ENCODE measurements around the gene MVD. TPM values are rescaled to one million over a fixed set of nuclear protein-coding genes. Genes with fewer than 3 reads are reported as not detected.

MVD gene
- total RNA-seq, 1 donor from 2014 or later, result 59.0 TPM

- Mint-ChIP-seq H3K27me3 (no peaks in the 10 kb centered on the region), H3K27ac (no peak overlapping the region), H3K36me3 (peaks cover 5% of the 10 kb centered on the region), H3K9me3 (no peaks in the 10 kb centered on the region), H3K4me1 (ENCODE audit: unreplicated experiment) (no peaks in the 10 kb centered on the region), H3K4me3 (no peak overlapping the region)
- TF ChIP-seq CTCF (conservative IDR thresholded peaks at IDR 0.05), result no peak
- DNase-seq (ENCODE audit: extremely low spot score, unreplicated experiment), result no peak
Observed at GRCh38 chr16:88608076-88608475, 54.8 kb downstream of the MVD start.

- Mint-ChIP-seq H3K9me3 (no peaks in the 10 kb centered on the region), H3K27me3 (no peaks in the 10 kb centered on the region), H3K36me3 (peaks cover 12% of the 10 kb centered on the region), H3K4me1 (ENCODE audit: unreplicated experiment) (no peaks in the 10 kb centered on the region), H3K27ac (no peak overlapping the region), H3K4me3 (no peak overlapping the region)
- DNase-seq (ENCODE audit: extremely low spot score, unreplicated experiment), result no peak
- TF ChIP-seq CTCF (conservative IDR thresholded peaks at IDR 0.05), result no peak
Observed at GRCh38 chr16:88606148-88606757, 56.6 kb downstream of the MVD start.

DNA sequence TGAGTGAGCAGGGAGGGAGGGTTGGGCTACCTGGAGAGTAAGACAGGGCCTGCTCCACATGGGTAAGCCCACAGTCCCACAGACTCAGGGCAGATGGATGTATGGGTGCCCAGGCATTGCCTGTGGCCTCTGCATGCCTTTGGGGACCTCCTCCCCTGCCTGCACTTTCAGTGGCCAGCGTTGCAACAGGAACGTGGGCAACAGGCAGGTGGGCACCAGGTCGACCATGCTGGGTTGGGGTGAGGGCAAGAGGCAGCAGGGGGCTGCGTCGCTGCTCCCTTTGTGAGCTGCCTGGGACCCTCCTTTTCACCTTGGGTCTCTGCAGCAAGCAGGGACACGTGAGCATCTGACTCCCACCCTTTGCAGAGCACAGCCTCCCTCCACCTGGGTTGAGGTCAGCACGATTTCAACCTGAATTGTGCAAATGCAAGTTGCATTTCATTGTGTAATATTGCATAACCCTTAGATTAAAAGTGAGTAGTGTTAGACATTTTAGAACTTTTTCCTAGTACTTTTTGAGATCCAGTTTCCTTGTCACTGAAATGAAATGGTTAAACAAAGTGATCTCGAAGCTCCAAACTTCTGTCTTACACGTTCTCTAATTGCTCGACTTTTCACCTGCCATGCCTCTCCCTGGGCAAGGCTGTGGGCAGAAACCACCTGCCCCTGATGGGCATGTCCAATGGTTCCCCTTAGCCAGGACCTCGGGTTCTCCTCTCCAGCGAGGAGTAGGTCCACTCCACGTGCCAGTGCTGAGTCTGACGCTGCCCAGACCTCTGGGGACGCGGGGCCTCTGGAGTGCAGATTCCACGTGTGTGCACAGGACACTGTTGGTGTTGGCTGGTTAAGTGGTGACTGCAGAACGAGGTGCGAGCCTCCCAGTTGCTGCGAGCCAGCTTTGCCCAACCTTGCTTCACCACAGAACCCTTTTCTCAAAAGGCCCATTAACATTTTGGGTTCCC lies 57.4 kb downstream of the MVD start:
- no peak for DNase-seq (ENCODE audit: extremely low spot score, unreplicated experiment)
- Mint-ChIP-seq H3K36me3 (peaks cover 12% of the 10 kb centered on the region), H3K4me1 (ENCODE audit: unreplicated experiment) (no peaks in the 10 kb centered on the region), H3K27ac (no peak overlapping the region), H3K4me3 (no peak overlapping the region), H3K27me3 (no peaks in the 10 kb centered on the region), H3K9me3 (no peaks in the 10 kb centered on the region)
- TF ChIP-seq CTCF (conservative IDR thresholded peaks at IDR 0.05), result no peak

DNA sequence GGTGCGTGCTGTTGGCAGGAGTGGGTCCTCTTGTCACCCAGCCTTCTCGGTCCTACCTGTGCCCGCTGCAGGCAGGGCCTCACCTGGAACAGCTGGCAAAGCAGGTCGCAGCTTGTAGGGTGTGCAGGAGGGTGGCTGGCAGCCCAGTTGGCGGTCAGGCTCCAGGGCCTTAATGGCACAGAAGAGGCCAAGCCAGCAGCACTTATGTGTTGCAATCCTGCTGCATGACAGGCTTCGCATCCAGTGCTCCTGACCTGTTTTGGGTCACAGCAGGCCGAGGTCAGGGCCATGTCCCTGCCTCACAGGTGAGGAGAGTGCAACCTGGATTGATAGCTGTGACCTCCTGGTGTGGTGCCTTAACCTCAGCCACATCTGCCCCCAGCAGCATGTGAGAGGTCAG lies 60.8 kb downstream of the MVD start:
- Mint-ChIP-seq H3K4me3 (no peak overlapping the region), H3K27me3 (no peaks in the 10 kb centered on the region), H3K9me3 (no peaks in the 10 kb centered on the region), H3K27ac (no peak overlapping the region), H3K4me1 (ENCODE audit: unreplicated experiment) (no peaks in the 10 kb centered on the region), H3K36me3 (peaks cover 8% of the 10 kb centered on the region)
- no peak for TF ChIP-seq CTCF (conservative IDR thresholded peaks at IDR 0.05)
- DNase-seq (ENCODE audit: extremely low spot score, unreplicated experiment), result no peak

Other genes starting within 250 kb of the MVD start
- gene ZFPM1, start 209.8 kb downstream of the MVD start, total RNA-seq (ENCODE audit: low replicate concordance), result 24.0 and 26.7 TPM in 2 replicates
- gene ZC3H18, start 92.7 kb downstream of the MVD start, total RNA-seq (ENCODE audit: low replicate concordance), result 56.5 and 70.2 TPM in 2 replicates
- 0.39 TPM in 1 of 2 replicates, not detected in the other for gene IL17C, start 24.5 kb downstream of the MVD start, total RNA-seq (ENCODE audit: low replicate concordance)
- 120 and 144 TPM in 2 replicates for gene CYBA, start 12.0 kb downstream of the MVD start, total RNA-seq (ENCODE audit: low replicate concordance)
- 0.68 and 0.79 TPM in 2 replicates for gene SNAI3, start 23.4 kb upstream of the MVD start, total RNA-seq (ENCODE audit: low replicate concordance)
- 11.9 and 20.1 TPM in 2 replicates for gene RNF166, start 43.3 kb upstream of the MVD start, total RNA-seq (ENCODE audit: low replicate concordance)
- gene CTU2, start 43.4 kb upstream of the MVD start, total RNA-seq (ENCODE audit: low replicate concordance), result 25.1 and 27.1 TPM in 2 replicates
- 33.3 and 94.7 TPM in 2 replicates for gene PIEZO1, start 122.1 kb upstream of the MVD start, total RNA-seq (ENCODE audit: low replicate concordance)
- 17.7 and 36.8 TPM in 2 replicates for gene CDT1, start 140.7 kb upstream of the MVD start, total RNA-seq (ENCODE audit: low replicate concordance)
- 116 and 153 TPM in 2 replicates for gene APRT, start 148.8 kb upstream of the MVD start, total RNA-seq (ENCODE audit: low replicate concordance)
- 30.2 and 32.5 TPM in 2 replicates for gene GALNS, start 193.9 kb upstream of the MVD start, total RNA-seq (ENCODE audit: low replicate concordance)
- gene TRAPPC2L, start 194.0 kb upstream of the MVD start, total RNA-seq (ENCODE audit: low replicate concordance), result 80.4 and 91.4 TPM in 2 replicates
- gene PABPN1L, start 203.6 kb upstream of the MVD start, total RNA-seq (ENCODE audit: low replicate concordance), result 0.31 TPM in 1 of 2 replicates, not detected in the other